Measurements from ENCODE around the gene LGR4. TPM values are rescaled to one million over a fixed set of nuclear protein-coding genes. Genes with fewer than 3 reads are reported as not detected.
"Not testable (repeated sequence)": the region's sequence is repeated elsewhere in the genome, so short reads cannot be mapped to it uniquely, and the experiment has no call there.

LGR4 gene
- total RNA-seq, 1 donor: 11.2 TPM

DNA sequence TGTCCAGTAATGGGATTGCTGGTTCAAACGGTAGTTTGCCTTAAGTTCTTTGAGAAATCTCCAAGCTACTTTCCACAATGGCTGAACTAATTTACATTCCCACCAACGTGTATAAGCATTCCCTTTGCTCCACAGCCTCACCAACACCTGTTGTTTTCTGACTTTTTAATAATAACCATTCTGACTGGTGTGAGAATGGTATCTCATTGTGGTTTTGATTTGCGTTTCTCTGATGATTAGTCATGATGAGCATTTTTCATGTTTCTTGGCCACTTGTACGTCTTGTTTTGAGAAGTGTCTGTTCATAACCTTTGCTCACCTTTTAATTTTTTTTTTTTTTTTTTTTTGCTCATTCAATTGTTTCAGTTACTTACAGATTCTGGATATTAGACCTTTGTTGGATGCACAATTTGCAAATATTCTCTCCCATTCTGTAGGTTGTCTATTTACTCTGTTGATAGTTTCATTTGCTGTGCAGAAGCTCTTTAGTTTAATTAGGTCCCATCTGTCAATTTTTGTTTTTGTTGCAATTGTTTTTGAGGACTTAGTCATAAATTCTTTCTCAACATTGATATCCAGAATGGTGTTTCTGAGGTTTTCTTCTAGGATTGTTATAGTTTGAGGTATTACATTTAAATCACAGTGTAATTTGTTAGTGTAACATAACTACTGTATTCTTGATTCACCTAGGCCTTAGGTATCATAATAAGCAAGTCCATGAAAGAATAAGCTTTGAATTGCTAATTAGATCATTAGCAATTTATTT lies 142.5 kb downstream of the LGR4 start:
- no peak for TF ChIP-seq CTCF (IDR thresholded peaks at IDR 0.05; ENCODE audit: insufficient read depth, low read depth, low read length)
- H3K4me3 ChIP-seq (ENCODE audit: low read depth, low read length): no peak overlapping the region
- peak; percentile 19 for DNase-seq (ENCODE audit: low read depth)

GRCh38 chr11:27328614-27329013 lies 144.0 kb downstream of the LGR4 start:
- no peak for TF ChIP-seq CTCF (IDR thresholded peaks at IDR 0.05; ENCODE audit: insufficient read depth, low read depth, low read length)
- no peak overlapping the region for H3K4me3 ChIP-seq (ENCODE audit: low read depth, low read length)
- DNase-seq (ENCODE audit: low read depth): no peak

GRCh38 chr11:27327064-27327463 lies 145.5 kb downstream of the LGR4 start:
- H3K4me3 ChIP-seq (ENCODE audit: low read depth, low read length): not testable (repeated sequence)

GRCh38 chr11:27322196-27322595 lies 150.4 kb downstream of the LGR4 start:
- DNase-seq (ENCODE audit: low read depth); H3K4me3 ChIP-seq (ENCODE audit: low read depth, low read length): not testable (repeated sequence)

More at GRCh38 chr11:27327064-27327463, 145.5 kb downstream of the LGR4 start:
- DNase-seq (ENCODE audit: low read depth): not testable (repeated sequence)

DNA sequence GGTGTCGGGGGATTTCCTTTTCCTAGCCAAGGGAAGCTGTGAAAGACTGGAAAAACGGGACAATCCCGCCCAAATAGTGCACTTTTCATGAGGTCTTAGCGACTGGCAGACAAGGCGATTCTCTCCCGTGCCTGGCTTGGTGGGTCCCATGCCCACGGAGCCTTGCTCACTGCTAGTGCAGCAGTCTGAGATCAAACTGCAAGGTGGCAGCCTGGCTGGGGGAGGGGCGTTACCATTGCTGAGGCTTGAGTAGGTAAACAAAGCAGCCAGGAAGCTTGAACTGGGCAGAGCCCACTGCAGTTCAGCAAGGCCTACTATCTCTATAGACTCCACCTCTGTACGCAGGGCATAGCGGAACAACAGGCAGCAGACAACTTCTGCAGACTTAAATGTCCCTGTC lies 151.2 kb downstream of the LGR4 start:
- DNase-seq (ENCODE audit: low read depth); H3K4me3 ChIP-seq (ENCODE audit: low read depth, low read length): not testable (repeated sequence)

DNA sequence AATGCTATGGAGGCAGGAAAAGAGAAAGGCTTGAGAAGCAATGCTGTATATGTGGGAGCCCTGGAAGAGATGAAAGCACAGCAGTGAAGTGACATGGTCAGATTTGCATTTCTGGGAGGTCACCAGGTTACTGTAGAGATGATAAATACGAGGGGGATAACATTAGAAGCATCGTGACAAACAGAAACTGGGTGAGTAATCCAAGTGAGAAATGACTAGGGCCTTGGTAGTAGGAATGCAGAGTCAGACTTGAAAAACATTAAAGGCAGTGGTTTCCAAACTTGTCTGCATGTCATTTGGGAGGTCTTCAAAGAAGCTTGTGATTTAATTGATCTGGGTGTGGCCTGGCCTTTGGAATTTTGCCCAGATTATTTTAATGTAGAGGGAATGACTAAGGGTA lies 153.5 kb downstream of the LGR4 start:
- no peak overlapping the region for H3K4me3 ChIP-seq (ENCODE audit: low read depth, low read length)
- no peak for DNase-seq (ENCODE audit: low read depth)
- TF ChIP-seq CTCF (IDR thresholded peaks at IDR 0.05; ENCODE audit: insufficient read depth, low read depth, low read length): no peak

DNA sequence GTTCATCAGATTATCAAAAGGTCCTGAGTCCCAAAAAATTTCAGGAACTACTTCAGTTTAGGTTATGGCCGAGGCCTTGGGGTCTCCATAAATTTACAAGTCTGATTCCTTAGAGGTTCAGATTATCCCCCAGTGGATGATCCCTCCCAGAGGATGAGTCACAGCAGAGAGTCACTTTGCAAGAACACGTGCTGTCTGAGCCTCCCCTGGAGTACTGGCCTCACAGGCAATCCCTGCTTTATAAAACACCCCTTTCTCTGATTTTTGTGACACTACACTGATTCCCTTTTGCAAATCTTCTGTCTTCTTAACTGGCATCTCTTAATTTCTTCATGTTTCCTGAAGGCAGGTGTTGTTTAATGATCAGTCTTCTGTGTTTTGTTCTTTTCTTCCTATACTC lies 154.8 kb downstream of the LGR4 start:
- no peak overlapping the region for H3K4me3 ChIP-seq (ENCODE audit: low read depth, low read length)
- DNase-seq (ENCODE audit: low read depth): peak; percentile 38
- no peak for TF ChIP-seq CTCF (IDR thresholded peaks at IDR 0.05; ENCODE audit: insufficient read depth, low read depth, low read length)

Small RNAs within 50 kb of the gene (small RNA-seq; reads per million reads assigned to genes)
- gene AC100771.1 (not detected), gene MIR8087 (not detected), gene RNA5SP339 (not detected)

Other genes starting within 250 kb of the LGR4 start
- gene CCDC34, start 109.6 kb downstream of the LGR4 start, total RNA-seq: 3.2 and 3.5 TPM in 2 replicates
- gene LIN7C, start 34.0 kb upstream of the LGR4 start, total RNA-seq: 51.2 and 91.1 TPM in 2 replicates
- gene BDNF, start 227.7 kb upstream of the LGR4 start, total RNA-seq: 20.6 and 25.5 TPM in 2 replicates